HL-60 (cell line): Measurements from ENCODE around the gene FASN.

Experiments used
- DNase-seq, 2 experiments: peaks; one replicate each; pipeline ENCODE4 v3.0.0-alpha.2; 2010 to 2020; ENCODE audit warnings: low read depth in 1 of 2, low spot score in 1 of 2
- H3K27ac ChIP-seq: fragments of 250-450 bp; sonication (Bioruptor Pico); replicated peaks from 2 replicates; pipeline ENCODE4 v1.5.1; 2020; ENCODE audit warnings: mild to moderate bottlenecking, moderate library complexity
- H3K27me3 ChIP-seq: fragments of 250-450 bp; sonication (Bioruptor Pico); 2 replicates; pipeline ENCODE4 v1.5.1; 2021; ENCODE audit warnings: mild to moderate bottlenecking, moderate library complexity; ENCODE audit not compliant: insufficient read depth, poor library complexity, severe bottlenecking
- H3K4me3 ChIP-seq: replicated peaks from 2 replicates; pipeline ENCODE4 v1.5.1; 2011; ENCODE audit warnings: mild to moderate bottlenecking, control low read depth, low read length; ENCODE audit not compliant: insufficient read depth
- GABPA ChIP-seq: IDR thresholded peaks from 2 replicates; pipeline ENCODE4 v1.6.1; 2012; ENCODE audit warnings: low read depth
- POLR2AphosphoS5 ChIP-seq: IDR thresholded peaks from 2 replicates; pipeline ENCODE4 v1.6.1; 2012; ENCODE audit warnings: low read depth
- REST ChIP-seq: IDR thresholded peaks from 2 replicates; pipeline ENCODE4 v1.6.1; 2012; ENCODE audit warnings: low read depth; ENCODE audit not compliant: insufficient replicate concordance
- SPI1 ChIP-seq: IDR thresholded peaks from 2 replicates; pipeline ENCODE4 v1.6.1; 2012; ENCODE audit warnings: low read depth, mild to moderate bottlenecking, borderline replicate concordance
- TF ChIP-seq, protein P1 (sequence below): IDR thresholded peaks from one replicate; pipeline ENCODE4 v1.5.1; 2011; ENCODE audit warnings: low read length, control low read depth, inconsistent platforms; ENCODE audit not compliant: insufficient read depth

The FASN gene

GRCh38 chr17:82097184-82097918 lies 685 bp downstream of the FASN start:
- peak; percentile 36 to 60 for DNase-seq
- peak overlapping the region; percentile 67 for H3K4me3 ChIP-seq
- H3K27me3 ChIP-seq: no peaks in the 10 kb centered on the region
- TF ChIP-seq, protein P1, sequence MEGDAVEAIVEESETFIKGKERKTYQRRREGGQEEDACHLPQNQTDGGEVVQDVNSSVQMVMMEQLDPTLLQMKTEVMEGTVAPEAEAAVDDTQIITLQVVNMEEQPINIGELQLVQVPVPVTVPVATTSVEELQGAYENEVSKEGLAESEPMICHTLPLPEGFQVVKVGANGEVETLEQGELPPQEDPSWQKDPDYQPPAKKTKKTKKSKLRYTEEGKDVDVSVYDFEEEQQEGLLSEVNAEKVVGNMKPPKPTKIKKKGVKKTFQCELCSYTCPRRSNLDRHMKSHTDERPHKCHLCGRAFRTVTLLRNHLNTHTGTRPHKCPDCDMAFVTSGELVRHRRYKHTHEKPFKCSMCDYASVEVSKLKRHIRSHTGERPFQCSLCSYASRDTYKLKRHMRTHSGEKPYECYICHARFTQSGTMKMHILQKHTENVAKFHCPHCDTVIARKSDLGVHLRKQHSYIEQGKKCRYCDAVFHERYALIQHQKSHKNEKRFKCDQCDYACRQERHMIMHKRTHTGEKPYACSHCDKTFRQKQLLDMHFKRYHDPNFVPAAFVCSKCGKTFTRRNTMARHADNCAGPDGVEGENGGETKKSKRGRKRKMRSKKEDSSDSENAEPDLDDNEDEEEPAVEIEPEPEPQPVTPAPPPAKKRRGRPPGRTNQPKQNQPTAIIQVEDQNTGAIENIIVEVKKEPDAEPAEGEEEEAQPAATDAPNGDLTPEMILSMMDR: no peak
- TF ChIP-seq SPI1 (no peak), POLR2AphosphoS5 (peak; percentile 25), REST (no peak), GABPA (no peak)
- H3K27ac ChIP-seq: peak overlapping the region; percentile 86

GRCh38 chr17:82096709-82097183 lies 1.3 kb downstream of the FASN start:
- TF ChIP-seq POLR2AphosphoS5: 0 out of 2 replicates have a peak, but pooled peaks have one; percentile 57
- TF ChIP-seq GABPA: no peak
- TF ChIP-seq, protein P1: no peak
- no peak for DNase-seq
- Histone ChIP-seq H3K4me3 (peak overlapping the region; percentile 67), H3K27ac (peak overlapping the region; percentile 86), H3K27me3 (no peaks in the 10 kb centered on the region)

DNA sequence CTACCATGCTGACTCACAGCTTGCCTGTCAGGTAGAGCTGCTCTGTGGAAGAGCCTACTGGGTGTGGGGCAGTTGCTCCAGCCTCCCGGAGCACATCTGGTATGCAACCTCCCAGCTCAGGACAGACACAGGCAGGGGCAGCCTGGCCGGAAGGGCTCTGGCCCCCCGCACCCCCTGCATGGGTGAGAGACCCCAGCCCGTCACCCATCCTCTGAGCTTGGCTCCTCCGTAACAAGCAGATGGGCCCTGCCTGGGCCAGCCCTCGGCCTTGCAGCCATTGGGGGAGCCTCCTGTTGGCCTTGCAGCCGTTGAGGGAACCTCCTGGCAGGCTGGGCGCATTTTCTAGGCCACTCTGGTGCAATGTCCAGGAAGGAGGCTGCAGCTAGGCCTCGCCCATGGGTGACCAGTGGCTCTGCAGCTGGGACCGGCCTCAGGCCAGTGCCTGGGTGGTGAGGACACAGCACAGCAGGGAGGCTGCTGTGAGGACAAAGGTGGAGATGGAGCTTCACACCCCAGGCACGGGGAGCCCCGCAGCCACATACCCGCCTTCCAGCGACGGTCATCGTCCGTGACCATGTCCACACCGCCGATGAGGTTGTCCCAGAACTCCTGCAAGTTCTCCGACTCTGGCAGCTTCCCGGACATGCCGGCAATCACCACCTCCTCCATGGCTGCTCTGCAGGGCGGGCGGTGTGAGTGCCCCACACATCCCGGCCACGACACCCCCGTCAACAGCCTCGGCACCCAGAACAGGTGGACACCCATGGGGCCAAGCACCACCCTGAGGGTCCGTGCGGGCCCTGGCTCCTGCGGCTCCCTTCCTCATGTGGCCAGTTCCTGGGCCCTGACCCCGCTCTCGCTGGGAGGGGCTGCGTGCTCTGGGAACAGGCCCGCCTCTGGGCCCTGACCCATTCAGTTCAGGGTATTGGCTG lies 2.0 kb downstream of the FASN start:
- no peaks in the 10 kb centered on the region for H3K27me3 ChIP-seq
- H3K4me3 ChIP-seq: peak overlapping the region; percentile 67
- no peak for DNase-seq
- TF ChIP-seq POLR2AphosphoS5 (no peak), GABPA (no peak), REST (no peak), SPI1 (no peak)
- TF ChIP-seq, protein P1: no peak
- peak overlapping the region; percentile 86; the same call in 1 of the 2 replicates for H3K27ac ChIP-seq
